T-helper 2 cell (primary cell): ENCODE measurements around the gene SPP2.

ENCODE experiments used
- DNase-seq, 5 experiments: peaks; one replicate each; pipeline versions ENCODE4 v3.0.0 to v3.0.0-alpha.2; 2012 to 2022
- total RNA-seq, 2 donors: gene quantifications; one replicate each; lab custom pipeline; 2026; lab: John Stamatoyannopoulos, UW

Gene SPP2, protein sequence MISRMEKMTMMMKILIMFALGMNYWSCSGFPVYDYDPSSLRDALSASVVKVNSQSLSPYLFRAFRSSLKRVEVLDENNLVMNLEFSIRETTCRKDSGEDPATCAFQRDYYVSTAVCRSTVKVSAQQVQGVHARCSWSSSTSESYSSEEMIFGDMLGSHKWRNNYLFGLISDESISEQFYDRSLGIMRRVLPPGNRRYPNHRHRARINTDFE
- total RNA-seq: 0 reads per million in 2 donors

- DNase-seq: no peak
Measured at GRCh38 chr2:234050455-234051135, at the start of gene SPP2. SPP2 (plus strand) TSS chr2:234050702; CDS start chr2:234050787, 85 bp downstream.

DNA sequence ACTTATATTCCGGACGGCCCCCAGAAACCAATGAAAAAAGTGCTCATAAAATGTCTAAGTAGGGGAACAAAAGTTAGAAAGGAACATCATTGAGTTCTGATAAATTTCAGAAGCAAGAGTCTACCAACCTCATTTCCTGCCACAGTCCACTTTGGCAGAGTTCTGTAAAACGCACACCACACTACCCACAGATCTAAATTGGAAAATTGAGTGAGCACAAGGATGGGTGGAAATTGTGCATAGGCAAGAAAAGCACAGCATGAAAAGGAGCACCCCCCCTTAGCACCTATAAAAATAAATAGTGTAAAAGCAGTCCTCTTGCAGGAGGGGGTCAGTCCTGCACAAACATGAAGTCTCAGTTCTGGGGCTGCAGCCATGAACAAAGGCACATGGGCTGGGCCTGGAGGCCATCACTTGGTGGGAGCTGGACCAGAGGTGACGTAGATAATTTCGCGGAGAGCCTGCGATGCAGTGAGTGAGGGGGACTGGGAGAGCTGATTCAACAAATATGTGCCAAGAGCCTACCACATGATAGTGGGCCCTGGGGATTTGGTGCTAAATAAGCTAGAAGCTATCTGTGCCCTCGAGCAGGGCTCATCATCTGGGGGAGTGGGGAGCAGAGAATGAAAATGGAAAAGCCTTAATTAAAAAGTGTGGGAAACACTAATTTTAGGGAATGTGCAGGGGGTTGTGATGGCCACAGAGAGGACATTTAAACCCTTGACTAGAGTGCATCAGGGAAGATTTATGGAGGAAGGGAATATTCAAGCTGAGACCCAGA lies 48.9 kb upstream of the SPP2 start:
- peak in 1 of 5 experiments; percentile 79 for DNase-seq

DNA sequence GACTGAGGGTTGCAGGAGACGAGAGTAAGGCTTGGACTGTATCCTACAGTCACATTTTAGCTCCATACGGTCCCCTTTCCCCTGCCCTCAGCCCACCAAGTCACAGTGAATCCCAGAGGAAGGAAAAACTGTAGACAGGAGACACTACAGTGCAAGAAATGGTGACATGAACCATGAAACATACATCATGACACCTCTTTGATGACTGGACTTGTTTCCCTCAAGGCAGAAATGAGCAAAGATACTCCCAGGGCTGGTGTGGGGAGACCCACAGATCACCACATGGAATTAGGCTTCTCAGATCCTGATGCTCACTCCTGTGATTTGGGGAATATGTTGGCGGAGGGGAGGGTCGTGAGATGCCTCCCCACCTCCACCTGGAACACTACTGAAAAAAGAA lies 48.2 kb upstream of the SPP2 start:
- no peak for DNase-seq

GRCh38 chr2:234003972-234004617 lies 46.4 kb upstream of the SPP2 start:
- peak in 1 of 5 experiments; percentile 19 for DNase-seq

DNA sequence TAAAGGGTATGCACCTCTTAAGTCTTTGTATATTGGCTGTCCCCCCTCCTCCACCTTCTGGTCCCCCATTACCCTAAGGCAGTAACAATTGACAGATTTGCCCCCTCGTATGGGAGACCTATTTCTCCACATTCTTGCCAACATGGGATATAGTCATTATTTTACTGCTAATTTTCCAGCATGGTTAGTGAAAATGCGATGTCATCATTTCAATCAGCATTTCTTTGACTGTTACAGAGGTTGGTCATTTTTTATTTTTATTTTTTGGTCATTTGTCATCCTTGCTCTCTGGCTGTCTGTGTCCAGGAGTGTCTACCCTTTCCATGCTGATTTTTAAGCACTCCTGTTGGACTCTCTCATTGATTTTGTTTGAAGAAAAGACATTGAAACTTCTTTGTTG lies 45.4 kb upstream of the SPP2 start:
- no peak for DNase-seq

DNA sequence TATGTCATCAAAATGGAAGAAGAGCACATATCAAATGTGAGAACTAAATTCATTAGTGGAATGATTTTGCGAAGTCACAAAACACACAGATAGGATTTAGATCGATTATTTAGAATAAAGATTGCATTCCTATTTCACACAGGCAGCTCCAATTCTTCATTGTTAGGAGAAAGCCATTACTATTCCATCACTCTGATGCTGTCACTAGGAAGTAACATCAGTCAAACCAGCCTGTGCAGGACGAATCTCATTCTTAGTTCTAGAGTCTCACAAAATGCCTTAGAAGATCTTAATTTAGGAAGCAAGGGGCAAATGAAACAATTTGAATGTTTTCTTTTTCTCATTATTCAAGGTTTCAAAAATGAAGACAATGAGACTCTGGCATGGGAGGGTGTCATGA lies 44.0 kb upstream of the SPP2 start:
- DNase-seq: no peak

- no peak for DNase-seq
Measured at GRCh38 chr2:234014427-234014826, 36.1 kb upstream of the SPP2 start.

GRCh38 chr2:234015861-234016260 lies 34.6 kb upstream of the SPP2 start:
- DNase-seq: no peak

GRCh38 chr2:234019896-234020295 lies 30.6 kb upstream of the SPP2 start:
- DNase-seq: no peak

DNA sequence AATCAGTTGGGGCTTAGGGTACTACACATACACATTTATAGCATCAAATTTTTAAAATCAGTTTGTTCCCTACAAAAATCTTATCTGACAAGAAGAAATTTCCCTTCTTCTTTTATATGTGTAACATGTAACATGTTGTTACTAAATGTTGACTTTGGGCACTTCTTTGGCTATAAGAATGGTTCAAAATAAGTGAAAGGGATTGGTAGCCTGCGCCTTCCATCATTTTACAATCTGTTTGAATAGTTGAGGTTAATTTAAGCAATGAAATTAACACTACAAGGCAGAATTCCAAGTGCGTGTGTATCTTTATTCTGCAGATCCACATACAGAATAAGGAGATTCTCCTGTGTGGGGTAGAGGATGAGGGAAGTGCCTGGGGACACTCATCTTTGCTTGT lies 30.2 kb upstream of the SPP2 start:
- DNase-seq: no peak

DNA sequence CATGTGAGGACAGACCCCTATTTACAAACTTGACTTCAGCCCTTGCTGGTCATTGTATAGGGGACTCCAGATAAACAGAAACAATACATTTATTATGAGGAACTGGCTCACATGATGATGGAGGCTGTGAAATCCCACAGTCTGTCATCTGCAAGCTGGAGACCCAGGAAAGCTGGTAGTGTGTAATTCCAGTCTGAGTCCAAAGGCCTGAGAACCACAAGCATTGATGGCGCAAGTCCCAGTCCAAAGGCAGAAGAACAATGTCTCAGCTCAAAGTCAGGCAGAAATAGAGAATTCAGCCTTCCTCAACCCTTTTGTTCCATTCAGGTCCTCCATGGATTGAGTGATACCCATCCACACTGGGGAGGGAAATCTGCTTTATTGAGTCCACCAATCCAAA lies 28.1 kb upstream of the SPP2 start:
- DNase-seq: no peak

- no peak for DNase-seq
Measured at GRCh38 chr2:234024304-234024703, 26.2 kb upstream of the SPP2 start.

GRCh38 chr2:234025466-234025865 lies 25.0 kb upstream of the SPP2 start:
- peak in 2 of 5 experiments; percentile 26 to 65 for DNase-seq

- no peak for DNase-seq
Measured at GRCh38 chr2:234025891-234026401, 24.6 kb upstream of the SPP2 start.

GRCh38 chr2:234026693-234027254 lies 23.7 kb upstream of the SPP2 start:
- peak in 1 of 5 experiments; percentile 53 for DNase-seq

GRCh38 chr2:234027641-234028040 lies 22.9 kb upstream of the SPP2 start:
- no peak for DNase-seq

- no peak for DNase-seq
Measured at GRCh38 chr2:234029150-234029733, 21.3 kb upstream of the SPP2 start.

- DNase-seq: no peak
Measured at GRCh38 chr2:234031207-234031606, 19.3 kb upstream of the SPP2 start.

DNA sequence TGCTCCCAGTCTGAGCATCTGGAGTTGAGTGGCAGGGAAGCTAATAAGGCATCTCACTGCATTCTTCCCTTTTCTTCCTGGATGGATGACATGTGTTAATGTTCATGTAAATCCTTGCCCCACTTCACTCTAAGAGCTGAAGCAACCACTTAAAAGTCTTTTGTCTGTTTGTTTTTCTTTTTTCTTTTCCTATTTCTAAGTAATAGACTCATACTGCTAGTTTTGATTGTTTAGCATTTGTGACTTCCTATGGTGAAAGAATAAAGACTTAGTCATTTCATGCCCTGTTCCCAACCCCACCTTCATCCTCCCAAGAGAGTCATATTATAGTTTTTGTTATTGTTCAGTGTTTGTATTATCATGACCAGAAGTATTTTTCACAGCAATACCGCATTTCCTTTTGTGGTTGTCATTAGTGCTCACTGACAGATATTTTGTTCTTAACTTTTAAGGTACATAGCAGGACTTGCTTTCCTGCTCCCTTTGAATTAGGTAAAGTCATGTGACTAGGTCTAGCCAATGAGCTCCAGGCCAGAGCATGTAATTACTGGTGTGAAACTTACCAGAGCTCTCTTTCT lies 18.1 kb upstream of the SPP2 start:
- DNase-seq: peak in 3 of 5 experiments; percentile 9 to 96 (median 76)

DNA sequence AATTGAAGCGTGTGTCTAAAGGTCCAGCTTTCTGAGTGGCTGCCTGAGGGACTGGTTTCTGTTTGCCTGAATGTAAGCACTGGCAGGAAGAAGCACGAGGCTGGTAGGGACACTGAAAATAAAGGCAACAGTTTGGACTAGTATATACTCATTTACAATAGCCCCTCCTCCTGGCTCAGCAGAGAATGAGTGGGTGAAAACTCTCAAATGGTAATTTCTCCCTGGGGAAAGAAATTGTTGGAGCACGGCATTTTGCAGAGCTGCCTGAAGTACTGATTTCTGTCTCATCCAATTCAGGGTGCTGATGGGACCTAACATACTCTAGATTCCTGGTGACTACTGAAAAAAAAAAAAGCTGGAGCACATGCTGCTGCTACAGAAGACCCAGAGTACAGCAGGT lies 17.3 kb upstream of the SPP2 start:
- peak in 1 of 5 experiments; percentile 39 for DNase-seq

DNA sequence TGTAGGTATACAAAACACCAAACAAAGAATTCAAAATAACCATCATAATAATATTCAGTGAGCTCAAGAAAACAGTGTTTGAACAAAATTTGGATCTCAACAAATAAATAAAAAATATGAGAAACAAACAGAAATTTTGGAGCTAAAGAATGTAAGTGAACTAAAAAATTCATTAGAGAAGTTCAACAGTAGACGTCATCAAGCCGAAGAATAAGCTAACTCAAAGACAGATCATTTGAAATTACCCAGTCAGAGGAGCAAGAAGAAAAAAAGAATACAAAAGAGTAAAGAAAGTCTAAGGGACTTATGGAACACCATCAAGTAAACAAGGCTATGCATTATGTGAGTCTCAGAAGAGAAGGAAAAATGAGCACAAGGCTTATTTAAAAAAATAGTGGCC lies 16.6 kb upstream of the SPP2 start:
- no peak for DNase-seq
